GM23248 (cell line): Measurements from ENCODE around the gene MPPED2.

Experiments
- EZH2 ChIP-seq: fragments of 200-600 bp; sonication (generic); IDR thresholded peaks from 2 replicates; pipeline ENCODE4 v1.6.1; 2018; ENCODE audit warnings: antibody characterized with exemption, mild to moderate bottlenecking; ENCODE audit not compliant: insufficient read depth, poor library complexity, severe bottlenecking
- EZH2phosphoT487 ChIP-seq: fragments of 200-600 bp; sonication (generic); IDR thresholded peaks from 2 replicates; pipeline ENCODE4 v1.6.1; 2018; ENCODE audit warnings: antibody characterized with exemption, moderate library complexity, mild to moderate bottlenecking, low read depth; ENCODE audit not compliant: insufficient read depth

GRCh38 chr11:30457087-30457486 is 129.1 kb downstream of the MPPED2 start:
- TF ChIP-seq EZH2phosphoT487 (no peak), EZH2 (no peak)
